ENCODE measurements around the gene OGA.

Gene OGA

GRCh38 chr10:101835362-101835761, 17.1 kb upstream of the OGA start:
- DNase-seq (ENCODE audit: low spot score), result no peak

- no peak for DNase-seq (ENCODE audit: low spot score)
These were observed 16.1 kb upstream of the OGA start for GRCh38 chr10:101834341-101834740.

GRCh38 chr10:101833466-101833865, 15.2 kb upstream of the OGA start:
- DNase-seq (ENCODE audit: low spot score), result no peak

GRCh38 chr10:101832325-101832771, 14.1 kb upstream of the OGA start:
- no peak for DNase-seq (ENCODE audit: low spot score)

GRCh38 chr10:101831169-101831811, 13.0 kb upstream of the OGA start:
- no peak for DNase-seq (ENCODE audit: low spot score)

- peak; percentile 85 for DNase-seq (ENCODE audit: low spot score)
These were observed 12.3 kb upstream of the OGA start for GRCh38 chr10:101830322-101831168.

GRCh38 chr10:101829561-101830315, 11.5 kb upstream of the OGA start:
- no peak for DNase-seq (ENCODE audit: low spot score)

GRCh38 chr10:101828766-101829551, 10.7 kb upstream of the OGA start:
- no peak for DNase-seq (ENCODE audit: low spot score)

GRCh38 chr10:101827919-101828600, 9.8 kb upstream of the OGA start:
- DNase-seq (ENCODE audit: low spot score), result no peak

- no peak for DNase-seq (ENCODE audit: low spot score)
These were observed 8.7 kb upstream of the OGA start for GRCh38 chr10:101826852-101827434.

GRCh38 chr10:101824736-101825135, 6.5 kb upstream of the OGA start:
- DNase-seq (ENCODE audit: low spot score), result no peak

- DNase-seq (ENCODE audit: low spot score), result no peak
These were observed 809 bp upstream of the OGA start for GRCh38 chr10:101818872-101819633.

- peak; percentile 93 for DNase-seq (ENCODE audit: low spot score)
These were observed 716 bp downstream of the OGA start for GRCh38 chr10:101817337-101818118.

GRCh38 chr10:101816913-101817336, 1.3 kb downstream of the OGA start:
- no peak for DNase-seq (ENCODE audit: low spot score)

GRCh38 chr10:101816376-101816775, 1.9 kb downstream of the OGA start:
- DNase-seq (ENCODE audit: low spot score), result no peak

GRCh38 chr10:101814466-101815071, 3.7 kb downstream of the OGA start:
- peak; percentile 48 for DNase-seq (ENCODE audit: low spot score)

- DNase-seq (ENCODE audit: low spot score), result no peak
These were observed 5.6 kb downstream of the OGA start for GRCh38 chr10:101812606-101813005.

- DNase-seq (ENCODE audit: low spot score), result no peak
These were observed 11.1 kb downstream of the OGA start for GRCh38 chr10:101807158-101807557.

- DNase-seq (ENCODE audit: low spot score), result no peak
These were observed 14.7 kb downstream of the OGA start for GRCh38 chr10:101803511-101803910.
